GM12878 (cell line): ENCODE data around the gene RPS3. TPM values are rescaled to one million over a fixed set of nuclear protein-coding genes. Genes with fewer than 3 reads are reported as not detected.

Source experiments
- ATAC-seq: fragments of 200-7000 bp; cut with Tn5 transposase; 3 replicates; pipeline ENCODE4 v1.9.1; 2020; ENCODE audit warnings: mild to moderate bottlenecking, moderate library complexity
- BruUV-seq: library from RNA; stranded (reverse); fragments of 400-500 nt; replicated peaks from 2 replicates; lab custom pipeline; 2021; lab: Mats Ljungman, UMichigan
- CTCF ChIA-PET: fragments of 300-600 bp; sonication (Branson Sonifier 250); formaldehyde crosslinking; extraction: SDS; loops from one replicate; lab custom pipeline; 2021; ENCODE audit warnings: inconsistent platforms; lab: Yijun Ruan, JAX
- POLR2A ChIA-PET: fragments of 350-600 bp; formaldehyde crosslinking; extraction: SDS; loops from one replicate; lab custom pipeline; 2021; ENCODE audit warnings: inconsistent platforms; lab: Charles Lee
- RAD21 ChIA-PET: fragments of 300-600 bp; sonication (Branson Sonifier 250); formaldehyde crosslinking; loops from one replicate; lab custom pipeline; 2023; ENCODE audit warnings: antibody characterized with exemption; ENCODE audit not compliant: unreplicated experiment; lab: Charles Lee
- SMC1A ChIA-PET: fragments of 300-600 bp; sonication (Branson Sonifier 250); formaldehyde crosslinking; loops from one replicate; lab custom pipeline; 2023; ENCODE audit not compliant: unreplicated experiment, uncharacterized antibody; lab: Charles Lee
- DNase-seq: peaks from one replicate; pipeline ENCODE4 v3.0.0-alpha.2; 2011; ENCODE audit warnings: low read depth, low spot score
- FAIRE-seq: peaks from 3 replicates; lab custom pipeline; 2011; peaks lifted over from hg19 to GRCh38; lab: Jason Lieb, UNC
- H2AFZ ChIP-seq: 2 replicates; pipeline ENCODE4 v1.6.0; 2011; ENCODE audit warnings: low read depth, low read length, control low read depth; ENCODE audit not compliant: control insufficient read depth
- H3K27ac ChIP-seq: 2 replicates; pipeline ENCODE4 v1.5.1; 2011; ENCODE audit warnings: control low read depth; ENCODE audit not compliant: control insufficient read depth, insufficient read depth
- H3K27me3 ChIP-seq, 2 experiments: replicated peaks in 1 of 2; 2 replicates each; pipeline versions ENCODE4 v1.6.0 to v1.6.1; 2011; ENCODE audit warnings: low read length in 1 of 2; ENCODE audit not compliant: control insufficient read depth in 2 of 2, insufficient read depth in 2 of 2
- H3K36me3 ChIP-seq, 2 experiments: 2 replicates each; pipeline ENCODE4 v1.5.1; 2011; ENCODE audit warnings: low read length in 1 of 2; ENCODE audit not compliant: control insufficient read depth in 2 of 2, insufficient read depth in 2 of 2
- H3K4me1 ChIP-seq: 2 replicates; pipeline ENCODE4 v1.6.1; 2011; ENCODE audit warnings: mild to moderate bottlenecking, low read length, moderate library complexity, mixed read lengths; ENCODE audit not compliant: control insufficient read depth, insufficient read depth
- H3K4me2 ChIP-seq: 2 replicates; pipeline ENCODE4 v1.6.0; 2011; ENCODE audit warnings: control low read depth; ENCODE audit not compliant: control insufficient read depth, insufficient read depth
- H3K4me3 ChIP-seq: fragments of 200-600 bp; sonication (generic); 2 replicates; pipeline ENCODE4 v1.5.1; 2016
- H3K79me2 ChIP-seq: 2 replicates; pipeline ENCODE4 v1.6.0; 2011; ENCODE audit warnings: low read length; ENCODE audit not compliant: control insufficient read depth, insufficient read depth
- H3K9ac ChIP-seq: 2 replicates; pipeline ENCODE4 v1.8.0; 2011; ENCODE audit warnings: low read length, control low read depth, mixed read lengths; ENCODE audit not compliant: control insufficient read depth, insufficient read depth
- H3K9me3 ChIP-seq: replicated peaks from 3 replicates; pipeline ENCODE4 v1.5.1; 2011; ENCODE audit warnings: mild to moderate bottlenecking, low read length; ENCODE audit not compliant: control insufficient read depth, insufficient read depth
- H4K20me1 ChIP-seq: 2 replicates; pipeline ENCODE4 v1.6.0; 2011; ENCODE audit not compliant: control insufficient read depth, insufficient read depth
- HDAC6 ChIP-seq: fragments of 200-600 bp; sonication (generic); IDR thresholded peaks from one replicate; pipeline ENCODE4 v1.8.0; 2017; ENCODE audit warnings: antibody characterized with exemption; ENCODE audit not compliant: unreplicated experiment
- NFYB ChIP-seq: IDR thresholded peaks from 2 replicates; pipeline ENCODE4 v1.6.1; 2011; ENCODE audit warnings: low read depth, mild to moderate bottlenecking, low read length, improper control_type of control experiment, moderate library complexity; ENCODE audit not compliant: insufficient read depth
- PRDM15 ChIP-seq: fragments of 450-650 bp; formaldehyde crosslinking; IDR thresholded peaks from 2 replicates; pipeline ENCODE4 v1.4.0; 2020; ENCODE audit warnings: mild to moderate bottlenecking, moderate library complexity
- ZBED1 ChIP-seq: IDR thresholded peaks from 2 replicates; pipeline ENCODE4 v1.6.1; 2016; ENCODE audit warnings: borderline replicate concordance
- ZSCAN29 ChIP-seq: fragments of 450-650 bp; IDR thresholded peaks from 2 replicates; pipeline ENCODE4 v1.6.1; 2017; ENCODE audit warnings: mild to moderate bottlenecking, moderate library complexity
- WGBS: methylation state at CpG from one replicate; pipeline ENCODE4 v1.1.6; 2016; ENCODE audit warnings: low lambda C conversion rate; ENCODE audit not compliant: insufficient replicate concordance, insufficient coverage; ENCODE audit errors: missing lambda C conversion rate; 5-methylcytosine and 5-hydroxymethylcytosine counted together
- in situ Hi-C: fragments of 300-500 bp; cut with MboI; formaldehyde crosslinking; loops from 9 replicates; pipeline ENCODE4 v1.14.3; 2018; ENCODE audit warnings: mixed read lengths
- intact Hi-C: fragments of 100-400 bp; cut with micrococcal nuclease; formaldehyde crosslinking; loops from one replicate; pipeline ENCODE4 v1.14.2; 2022; ENCODE audit not compliant: unreplicated experiment
- polyA plus RNA-seq, 11 experiments: library from polyadenylated mRNA; depleted of rRNA in 4 of 11; unstranded in 6 of 11; stranded (reverse) in 5 of 11; fragments of >200 nt; fragmentation: Nextera tagmentation in 4 of 11; fragmentation: Illumina TruSeq in 1 of 11; extraction: Ambion mirVana in 4 of 11; extraction: Trizol in 1 of 11; gene quantifications; 1 replicate in 1 of 11; 2 replicates in 10 of 11; pipeline versions ENCODE4 v1.2.1 to v1.2.3, GENCODE V29; 2011 to 2016; ENCODE audit warnings: inconsistent platforms in 2 of 11, missing spikeins in 2 of 11, low read depth in 1 of 11
- total RNA-seq, 4 experiments: library from RNA; depleted of rRNA in 3 of 4; stranded (reverse); fragments of >200 nt in 3 of 4; fragmentation: Illumina TruSeq in 1 of 4; extraction: Trizol in 1 of 4; gene quantifications; 2 replicates each; pipeline versions ENCODE4 v1.2.1 to v1.2.3, GENCODE V29; 2013 to 2021

The RPS3 gene
- total and polyA plus RNA-seq, 10 of the 15 experiments (the other 5 are each of a cell fraction or from before 2014, with no cell fraction given), result 2,127 to 9,556 (median 4,327) TPM

GRCh38 chr11:75428989-75429640 is 29.8 kb downstream of the RPS3 start:
- no peaks in the 10 kb centered on the region; the same call in 1 of the 2 replicates for H4K20me1 ChIP-seq
- H3K27me3 ChIP-seq, result peaks cover 4 to 14% of the 10 kb centered on the region in 2 experiments
- ATAC-seq (no peak), DNase-seq (no peak), FAIRE-seq (no peak)
- no peaks in the 10 kb centered on the region for H3K79me2 ChIP-seq
- H3K4me1 ChIP-seq, result no peaks in the 10 kb centered on the region
- RAD21 ChIA-PET, result no interaction called here
- SMC1A ChIA-PET, result interaction anchor here (0.6 kb wide), 1 partner anchor 74 kb away, joined by 3 read pairs; no protein-coding TSS in a partner anchor
- no peak for TF ChIP-seq NFYB
- TF ChIP-seq ZBED1, result no peak
- no peak for TF ChIP-seq PRDM15 (CRISPR knock-in tag)
- no peak for TF ChIP-seq HDAC6
- no peak for TF ChIP-seq ZSCAN29
- intact Hi-C loops, result no loop called here
- WGBS, result 95% methylated on average over 16 of the region's 16 CpGs
- H3K9me3 ChIP-seq, result peaks cover 2% of the 10 kb centered on the region; the same call in 1 of the 3 replicates
- H3K4me2 ChIP-seq, result 0 out of 2 replicates have a peak overlapping the region, but pooled peaks have one; percentile 30
- BruUV-seq, result no TSS peak
- no peak overlapping the region for H3K27ac ChIP-seq
- H3K9ac ChIP-seq, result no peak overlapping the region
- POLR2A ChIA-PET, result no interaction called here
- CTCF ChIA-PET, result no interaction called here
- in situ Hi-C loops, result no loop called here
- no peaks in the 10 kb centered on the region; a peak in 1 of 4 replicates for H3K36me3 ChIP-seq
- H2AFZ ChIP-seq, result no peak overlapping the region
- H3K4me3 ChIP-seq, result no peak overlapping the region
